HG02852 (cell line): ENCODE measurements around the gene GPC2.
A peak's percentile ranks its signal among the peaks of the same experiment; 100 is the strongest.
"Not testable (repeated sequence)": the region's sequence is repeated elsewhere in the genome, so short reads cannot be mapped to it uniquely, and the experiment has no call there.

Experiments used
- ATAC-seq: cut with Tn5 transposase; IDR thresholded peaks from one replicate; pipeline ENCODE4 v1.9.1; 2021; ENCODE audit warnings: mild to moderate bottlenecking, moderate library complexity; ENCODE audit not compliant: unreplicated experiment

The GPC2 gene

GRCh38 chr7:100204454-100204853 is 27.3 kb upstream of the GPC2 start:
- ATAC-seq: no peak

DNA sequence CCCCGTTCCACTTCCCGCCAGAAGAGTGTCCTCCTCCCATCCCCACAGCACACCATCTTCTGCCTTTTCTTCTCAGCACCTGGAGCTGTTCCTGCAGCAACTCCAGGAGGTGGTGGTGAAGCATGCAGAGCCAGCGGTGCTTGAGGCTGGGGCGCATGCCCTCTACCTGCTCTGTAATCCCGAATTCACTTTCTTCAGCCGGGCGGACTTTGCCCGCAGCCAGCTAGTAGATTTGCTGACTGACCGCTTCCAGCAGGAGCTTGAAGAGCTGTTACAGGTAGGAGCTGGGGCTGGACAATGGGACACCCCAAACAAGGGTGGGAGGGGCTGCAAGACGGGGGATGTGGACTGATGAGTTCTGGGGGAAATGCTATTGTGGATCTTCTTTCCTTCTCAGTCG is 23.5 kb upstream of the GPC2 start:
- ATAC-seq: no peak

GRCh38 chr7:100198266-100198665 is 21.1 kb upstream of the GPC2 start:
- no peak for ATAC-seq

DNA sequence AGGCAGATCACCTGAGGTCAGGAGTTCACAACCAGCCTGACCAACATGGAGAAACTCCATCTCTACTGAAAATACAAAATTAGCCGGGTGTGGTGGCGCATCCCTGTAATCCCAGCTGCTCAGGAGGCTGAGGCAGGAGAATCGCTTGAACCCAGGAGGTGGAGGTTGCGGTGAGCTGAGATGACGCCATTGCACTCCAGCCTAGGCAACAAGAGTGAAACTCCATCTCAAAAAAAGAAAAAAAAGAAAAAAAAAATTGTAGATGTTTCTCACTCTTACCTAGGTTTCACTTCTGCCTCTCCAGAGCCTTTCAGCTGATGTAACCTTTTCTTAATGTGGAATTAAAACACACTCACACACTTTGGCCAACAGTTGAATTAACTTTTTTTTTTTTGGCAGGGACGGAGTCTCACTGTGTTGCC is 18.7 kb upstream of the GPC2 start:
- peak; percentile 32 for ATAC-seq

GRCh38 chr7:100195222-100195621 is 18.0 kb upstream of the GPC2 start:
- no peak for ATAC-seq

DNA sequence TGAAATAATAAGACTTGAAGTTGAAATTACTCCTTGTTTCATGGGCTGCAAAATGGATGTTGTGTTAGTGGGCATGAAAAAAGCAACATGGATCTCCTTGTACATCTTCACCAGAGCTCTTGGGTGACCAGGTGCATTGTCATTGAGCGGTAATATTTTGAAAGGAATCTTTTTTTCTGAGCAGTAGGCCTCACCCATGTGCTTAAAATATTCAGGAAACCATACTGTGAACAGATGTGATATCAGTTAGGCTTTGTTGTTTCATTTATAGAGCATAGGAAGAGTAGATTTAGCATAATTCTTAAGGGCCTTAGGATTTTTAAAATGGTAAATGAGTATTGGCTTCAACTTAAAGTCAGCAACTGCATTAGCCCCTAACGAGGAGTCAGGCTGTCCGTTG is 15.8 kb upstream of the GPC2 start:
- no peak for ATAC-seq

DNA sequence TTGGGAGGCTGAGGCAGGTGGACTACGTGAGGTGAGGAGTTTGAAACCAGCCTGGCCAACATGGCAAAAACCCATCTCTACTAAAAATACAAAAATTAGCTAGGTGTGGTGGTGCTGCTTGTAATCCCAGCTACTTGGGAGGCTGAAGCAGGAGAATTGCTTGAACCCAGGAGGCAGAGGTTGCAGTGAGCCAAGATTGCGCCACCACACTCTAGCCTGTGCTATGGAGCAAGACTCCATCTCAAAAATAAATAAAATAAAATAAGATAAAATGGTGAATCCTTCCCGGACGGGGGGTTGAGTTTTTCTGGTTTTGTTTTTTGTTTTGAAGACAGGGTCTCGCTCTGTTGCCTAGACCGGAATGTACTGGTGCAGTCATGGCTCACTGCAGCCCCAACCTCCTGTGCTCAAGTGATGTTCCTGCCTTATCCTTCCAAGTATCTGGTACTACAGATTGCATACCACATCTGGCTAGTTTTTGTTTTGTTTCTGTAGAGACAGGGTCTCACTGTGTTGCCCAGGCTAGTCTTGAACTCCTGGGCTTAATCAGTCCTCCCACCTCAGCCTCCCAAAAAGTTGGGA is 15.2 kb upstream of the GPC2 start:
- ATAC-seq: not testable (repeated sequence)

DNA sequence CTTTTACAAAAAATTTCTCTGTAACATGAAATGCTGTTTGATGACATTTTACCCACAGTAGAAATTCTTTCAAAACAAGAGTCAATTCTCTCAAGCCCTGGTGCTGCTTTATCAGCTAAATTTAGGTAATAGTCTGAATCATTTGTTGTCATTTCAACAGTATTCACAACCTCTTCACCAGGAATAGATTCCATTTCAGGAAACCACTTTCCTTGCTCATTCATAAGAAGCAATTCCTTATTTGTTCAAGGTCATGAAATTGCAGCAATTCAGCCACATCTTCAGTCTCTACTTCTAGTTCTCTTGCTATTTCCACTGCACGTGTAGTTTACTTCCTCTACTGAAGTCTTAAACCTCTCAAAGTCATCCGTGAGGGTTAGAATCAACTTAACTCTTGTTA is 14.6 kb upstream of the GPC2 start:
- ATAC-seq: no peak

DNA sequence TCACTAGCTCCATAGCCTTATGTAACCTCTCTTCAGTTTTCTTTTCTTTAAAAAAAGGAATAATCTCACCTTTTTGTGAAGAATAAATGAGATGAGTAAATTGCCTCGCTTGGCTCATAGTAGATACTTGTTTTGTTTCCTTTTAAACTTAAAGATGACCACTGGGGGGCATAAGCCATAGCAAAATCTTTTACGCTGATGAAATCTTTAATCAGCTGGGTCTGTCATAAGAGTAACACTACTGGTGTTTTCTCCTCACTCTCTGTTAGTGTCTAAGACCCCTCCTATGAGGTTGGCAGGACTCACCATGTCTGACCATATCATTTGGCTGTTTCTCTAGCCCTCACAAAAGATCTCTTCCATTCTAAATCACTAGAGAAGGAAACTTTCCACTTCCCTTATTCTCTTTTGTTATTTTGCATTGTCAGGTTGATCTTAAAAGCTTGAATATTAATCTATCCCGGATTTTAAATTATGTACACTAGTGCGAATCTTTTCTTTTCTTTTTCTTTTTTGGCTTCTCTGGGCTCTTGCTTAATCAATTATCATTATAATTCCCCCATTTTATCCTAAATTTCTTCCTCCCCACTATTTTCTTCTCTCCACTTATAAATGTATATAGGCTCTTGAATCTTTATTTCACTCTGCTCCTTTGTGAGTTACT is 13.0 kb upstream of the GPC2 start:
- no peak for ATAC-seq

GRCh38 chr7:100189061-100189460 is 11.9 kb upstream of the GPC2 start:
- no peak for ATAC-seq

DNA sequence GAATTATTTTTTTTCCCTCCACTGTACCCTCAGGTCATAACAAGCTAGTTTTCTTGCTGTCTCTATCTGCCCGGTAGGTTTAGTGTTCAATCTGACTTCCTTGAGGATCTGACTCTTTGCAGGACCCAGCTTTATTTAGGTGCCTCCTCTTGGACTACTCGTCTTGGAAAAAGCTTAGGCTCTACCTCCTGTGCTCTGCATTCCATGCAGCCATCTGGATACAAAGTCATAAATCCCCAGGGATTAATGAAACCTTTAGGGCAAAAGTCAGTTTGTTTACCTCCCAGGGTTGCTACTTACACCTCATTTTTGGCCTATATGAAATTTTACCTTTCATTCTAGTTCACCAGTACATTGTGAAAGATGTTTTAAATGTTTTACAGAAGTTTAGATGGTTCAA is 8.5 kb upstream of the GPC2 start:
- no peak for ATAC-seq

- not testable (repeated sequence) for ATAC-seq
These were observed 5.9 kb upstream of the GPC2 start for GRCh38 chr7:100183090-100183489.

- ATAC-seq: not testable (repeated sequence)
These were observed 5.4 kb upstream of the GPC2 start for GRCh38 chr7:100182616-100183015.

DNA sequence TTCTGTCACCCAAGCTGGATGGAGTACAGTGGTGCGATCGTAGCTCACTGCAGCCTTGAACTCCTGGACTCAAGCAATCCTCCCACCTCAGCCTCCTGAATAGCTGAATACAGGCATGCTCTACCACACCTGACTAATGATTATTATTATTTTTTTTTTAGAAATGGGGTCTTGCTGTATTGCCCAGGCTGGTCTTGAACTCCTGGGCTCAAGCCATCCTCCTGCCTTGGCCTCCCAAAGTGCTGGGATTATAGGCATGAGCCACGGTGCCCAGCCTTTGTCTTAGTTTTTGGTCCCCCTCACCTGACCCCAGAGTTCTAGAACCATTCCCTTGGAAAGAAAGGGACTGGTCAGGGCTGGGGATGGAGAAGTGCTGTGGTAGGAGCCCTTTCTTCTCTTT is 2.9 kb upstream of the GPC2 start:
- not testable (repeated sequence) for ATAC-seq

DNA sequence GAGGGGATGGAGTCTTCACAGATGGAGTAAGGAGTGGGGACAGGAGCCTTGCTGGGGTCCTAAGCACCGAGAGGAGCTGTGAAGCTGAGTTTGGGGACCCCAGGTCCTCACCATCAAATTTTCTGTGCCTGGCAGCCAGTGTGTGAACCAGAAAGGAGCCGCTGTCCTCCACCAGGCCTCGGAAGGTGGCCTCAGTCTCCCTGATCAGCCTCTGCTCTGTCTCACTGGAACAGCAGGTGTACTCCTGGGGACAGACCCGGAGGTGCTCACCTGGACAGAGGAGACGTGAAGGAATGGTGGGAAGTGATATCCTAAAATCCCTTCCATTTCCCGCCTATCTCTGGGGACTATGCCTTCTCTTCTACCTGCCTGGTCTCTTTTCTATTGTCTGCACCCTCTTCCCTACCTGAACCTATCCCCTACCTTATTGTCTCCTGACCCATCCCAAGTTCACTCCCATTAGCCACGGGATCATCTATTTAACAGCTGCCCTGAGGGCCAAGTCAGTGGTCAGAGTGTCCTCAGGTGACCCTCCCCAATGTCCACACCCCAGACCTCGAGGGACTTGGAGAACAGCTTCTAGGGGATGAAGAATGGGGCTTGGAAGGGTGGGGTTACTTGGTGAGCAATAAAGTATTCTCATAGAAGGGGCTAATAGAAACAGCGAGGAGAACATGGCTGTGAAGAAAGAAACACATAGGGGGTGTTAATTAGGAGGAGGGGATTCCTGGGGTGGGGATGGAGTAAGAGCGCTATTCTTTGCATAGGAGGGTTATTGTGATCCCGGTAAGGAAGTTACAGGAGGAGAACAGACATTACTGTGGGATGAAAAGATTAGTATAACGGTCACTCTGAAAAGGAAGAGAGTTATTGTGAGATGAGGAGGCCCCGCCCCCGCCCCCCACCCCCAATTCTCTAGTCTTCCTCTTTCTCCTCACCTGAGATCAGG is 811 bp downstream of the GPC2 start:
- ATAC-seq: no peak

DNA sequence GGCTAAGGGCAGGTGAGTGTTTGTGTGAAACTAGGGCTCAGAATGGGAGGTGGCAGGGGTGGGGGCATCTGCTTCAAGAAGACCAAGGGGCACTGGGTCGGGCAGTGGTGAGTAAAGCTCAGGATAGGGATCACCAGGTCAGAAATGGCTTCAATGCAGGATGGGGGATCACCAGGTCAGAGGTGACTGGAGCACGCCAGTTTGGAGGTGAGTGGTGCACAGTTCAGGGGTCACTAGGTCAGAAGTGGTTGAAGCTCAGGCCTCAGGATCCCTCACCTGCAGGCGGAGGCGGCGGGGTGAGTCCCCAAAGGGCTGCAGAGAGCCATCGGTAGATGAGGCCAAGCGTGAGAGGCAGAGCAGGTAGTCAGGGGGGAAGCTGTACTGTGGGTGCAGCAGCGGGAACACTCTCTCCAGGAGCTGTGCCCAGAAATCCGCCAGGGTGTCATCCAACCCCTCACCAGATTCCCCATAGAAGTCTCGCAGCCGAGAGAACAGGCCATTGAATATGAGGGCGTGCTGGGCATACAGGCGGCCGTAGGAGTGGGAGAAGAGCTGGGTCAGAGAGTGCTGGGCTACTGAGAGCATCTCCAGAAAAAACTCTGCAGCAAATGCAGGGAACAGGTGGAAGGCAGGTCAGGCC is 1.8 kb downstream of the GPC2 start:
- no peak for ATAC-seq

GRCh38 chr7:100174582-100174981 is 2.6 kb downstream of the GPC2 start:
- ATAC-seq: no peak

DNA sequence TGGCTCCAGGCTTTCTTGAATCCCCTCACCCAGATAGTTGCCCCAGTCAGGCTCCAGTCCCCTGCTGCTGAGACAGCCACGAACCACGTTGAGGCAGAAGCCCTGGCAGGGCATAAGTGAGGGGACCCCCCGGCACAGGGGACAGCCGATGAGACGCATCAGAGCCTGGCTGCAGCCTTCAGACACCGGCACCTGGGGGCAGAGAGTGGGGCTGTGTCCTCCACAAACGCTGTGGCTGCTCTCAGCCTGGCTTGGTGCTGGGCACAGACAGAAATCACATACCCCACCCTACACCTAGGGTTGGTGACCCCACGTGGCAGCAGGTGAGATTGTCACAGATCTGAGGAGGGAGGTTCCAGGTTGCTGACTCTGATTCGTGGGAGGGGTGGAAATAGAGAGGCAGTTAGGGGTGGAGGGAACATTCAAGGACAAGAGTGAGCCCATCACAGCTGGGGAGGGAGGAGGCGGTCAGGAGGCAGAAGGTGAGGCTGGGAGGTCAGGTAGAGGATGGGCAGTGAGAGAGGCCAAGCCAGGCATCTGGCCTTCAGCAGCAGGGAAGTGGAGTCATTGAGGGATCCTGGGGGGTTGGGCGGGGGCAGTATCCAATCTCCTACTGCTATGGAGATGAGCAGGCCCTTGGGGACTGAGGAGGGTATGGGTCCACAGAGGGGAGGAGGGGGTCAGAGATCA is 3.2 kb downstream of the GPC2 start:
- no peak for ATAC-seq

DNA sequence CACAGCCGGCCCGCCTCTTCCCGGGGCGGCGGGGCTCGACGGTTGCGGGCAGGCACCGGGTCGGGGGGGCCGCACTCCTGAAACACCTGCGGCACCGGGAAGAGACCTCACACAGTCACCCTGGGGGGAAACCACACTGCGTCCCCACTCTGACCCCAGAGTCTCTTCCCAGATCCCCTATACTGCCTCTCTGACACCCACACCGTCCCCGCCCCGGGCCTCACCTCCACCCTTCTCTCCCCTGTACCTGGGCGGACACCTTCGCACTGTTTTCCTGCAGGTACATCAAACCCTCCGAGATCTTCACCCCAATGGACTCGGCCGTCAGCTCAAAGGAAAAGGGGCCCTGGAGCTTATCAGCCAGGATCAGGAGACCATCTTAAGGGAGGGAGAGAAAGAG is 5.3 kb downstream of the GPC2 start:
- no peak for ATAC-seq

DNA sequence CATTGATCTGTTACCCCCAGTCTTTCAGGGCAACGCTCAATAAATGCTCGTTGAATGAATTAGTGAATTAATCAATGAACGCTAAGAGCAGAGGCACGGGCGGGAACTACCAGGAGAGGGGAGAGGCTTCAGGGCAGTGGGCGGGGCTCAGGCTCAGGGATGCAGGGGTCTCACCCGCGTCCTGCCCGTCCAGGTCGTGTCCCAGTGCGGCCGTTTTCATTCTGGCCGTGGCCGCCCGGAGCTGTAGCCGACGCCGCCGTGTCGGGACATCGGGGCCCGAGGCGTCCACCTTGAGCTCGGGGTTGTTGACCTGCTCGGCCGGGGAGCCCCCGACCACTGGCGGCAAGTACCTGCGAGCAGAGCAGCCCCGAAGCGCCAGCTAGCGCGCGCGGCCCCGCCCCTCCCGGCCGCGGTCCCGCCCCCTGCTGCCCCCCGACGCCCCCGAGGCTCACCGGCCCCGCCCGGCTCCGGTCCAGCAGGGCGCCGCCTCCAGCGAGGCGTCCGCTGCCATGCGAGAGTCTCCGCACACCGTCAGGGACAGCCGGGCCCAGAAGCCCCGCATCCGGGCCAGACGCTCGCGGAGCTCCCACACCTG is 6.0 kb downstream of the GPC2 start:
- ATAC-seq: no peak
